ENCODE data around the gene OR2G6. TPM values are rescaled to one million over a fixed set of nuclear protein-coding genes. Genes with fewer than 3 reads are reported as not detected.
"Not testable (repeated sequence)": the region's sequence is repeated elsewhere in the genome, so short reads cannot be mapped to it uniquely, and the experiment has no call there.

Gene OR2G6
- polyA plus RNA-seq, 1 of the 3 experiments (the other 2 are of a cell fraction) = not detected

- H3K36me3 ChIP-seq (replicated peaks in 1 of 2; ENCODE audit: control insufficient read depth in 1 of 2, insufficient read depth in 2 of 2, low read length in 1 of 2) = no peaks in the 10 kb centered on the region
- H3K4me2 ChIP-seq = no peak overlapping the region
- H3K9me2 ChIP-seq = no peaks in the 10 kb centered on the region
- H3K79me2 ChIP-seq (ENCODE audit: insufficient read depth) = no peaks in the 10 kb centered on the region
- H3K9me3 ChIP-seq = no peaks in the 10 kb centered on the region
- H3K4me1 ChIP-seq (ENCODE audit: control insufficient read depth in 1 of 2, insufficient read depth in 2 of 2, low read depth in 1 of 2, low read length in 1 of 2) = no peaks in the 10 kb centered on the region
- no peak overlapping the region for H2AFZ ChIP-seq (ENCODE audit: low read depth)
- CTCF ChIA-PET = no interaction called here
- H3K9ac ChIP-seq = no peak overlapping the region
- no peak overlapping the region for H3K4me3 ChIP-seq (ENCODE audit: low read depth in 2 of 2, low read length in 1 of 2)
- no peaks in the 10 kb centered on the region for H3F3A ChIP-seq (replicated peaks; ENCODE audit: insufficient read depth)
- no peak overlapping the region for H3K27ac ChIP-seq (ENCODE audit: low read depth in 2 of 2, low read length in 1 of 2)
- H4K20me1 ChIP-seq (ENCODE audit: insufficient read depth) = no peaks in the 10 kb centered on the region
- TF ChIP-seq CHD2 (IDR thresholded peaks at IDR 0.05; ENCODE audit: low read length, partially characterized antibody) (no peak), GATA2 (CRISPR knock-in tag; IDR thresholded peaks at IDR 0.05) (no peak), SIN3A (IDR thresholded peaks at IDR 0.05; ENCODE audit: borderline replicate concordance, low read depth, low read length) (no peak)
- H3K27me3 ChIP-seq (ENCODE audit: insufficient read depth) = no peaks in the 10 kb centered on the region
- 3% methylated on average over 6 of the region's 12 CpGs for WGBS (ENCODE audit: low lambda C conversion rate)
- POLR2A ChIA-PET = no interaction called here
- no peak for DNase-seq
Observed at GRCh38 chr1:248521856-248522255, 14.0 kb downstream of the OR2G6 start.

GRCh38 chr1:248537449-248537848 lies 29.6 kb downstream of the OR2G6 start:
- H3K4me2 ChIP-seq; H3K9me3 ChIP-seq; CTCF ChIA-PET; H3K9ac ChIP-seq; H3K36me3 ChIP-seq (replicated peaks in 1 of 2; ENCODE audit: control insufficient read depth in 1 of 2, insufficient read depth in 2 of 2, low read length in 1 of 2); H3K27ac ChIP-seq (ENCODE audit: low read depth in 2 of 2, low read length in 1 of 2); H4K20me1 ChIP-seq (ENCODE audit: insufficient read depth); H3K4me3 ChIP-seq (ENCODE audit: low read depth in 2 of 2, low read length in 1 of 2); DNase-seq; H3K4me1 ChIP-seq (ENCODE audit: control insufficient read depth in 1 of 2, insufficient read depth in 2 of 2, low read depth in 1 of 2, low read length in 1 of 2); POLR2A ChIA-PET; H3F3A ChIP-seq (replicated peaks; ENCODE audit: insufficient read depth); H3K9me2 ChIP-seq; H2AFZ ChIP-seq (ENCODE audit: low read depth); H3K79me2 ChIP-seq (ENCODE audit: insufficient read depth); H3K27me3 ChIP-seq (ENCODE audit: insufficient read depth): not testable (repeated sequence)

GRCh38 chr1:248547383-248547782 lies 39.5 kb downstream of the OR2G6 start:
- H4K20me1 ChIP-seq (ENCODE audit: insufficient read depth); H3K79me2 ChIP-seq (ENCODE audit: insufficient read depth); H3K9ac ChIP-seq; DNase-seq; H3K27me3 ChIP-seq (ENCODE audit: insufficient read depth); POLR2A ChIA-PET; H3K4me2 ChIP-seq; H3K9me3 ChIP-seq; H3K4me3 ChIP-seq (ENCODE audit: low read depth in 2 of 2, low read length in 1 of 2); H2AFZ ChIP-seq (ENCODE audit: low read depth); H3K27ac ChIP-seq (ENCODE audit: low read depth in 2 of 2, low read length in 1 of 2); CTCF ChIA-PET; H3K9me2 ChIP-seq; H3K36me3 ChIP-seq (replicated peaks in 1 of 2; ENCODE audit: control insufficient read depth in 1 of 2, insufficient read depth in 2 of 2, low read length in 1 of 2); H3F3A ChIP-seq (replicated peaks; ENCODE audit: insufficient read depth); H3K4me1 ChIP-seq (ENCODE audit: control insufficient read depth in 1 of 2, insufficient read depth in 2 of 2, low read depth in 1 of 2, low read length in 1 of 2): not testable (repeated sequence)
- no CpG with 5 or more reads among the region's 2 CpGs for WGBS (ENCODE audit: low lambda C conversion rate)

GRCh38 chr1:248551027-248551426 lies 43.2 kb downstream of the OR2G6 start:
- H3K27me3 ChIP-seq (ENCODE audit: insufficient read depth); DNase-seq; H3K4me1 ChIP-seq (ENCODE audit: control insufficient read depth in 1 of 2, insufficient read depth in 2 of 2, low read depth in 1 of 2, low read length in 1 of 2); H3K36me3 ChIP-seq (replicated peaks in 1 of 2; ENCODE audit: control insufficient read depth in 1 of 2, insufficient read depth in 2 of 2, low read length in 1 of 2); H3K27ac ChIP-seq (ENCODE audit: low read depth in 2 of 2, low read length in 1 of 2); H2AFZ ChIP-seq (ENCODE audit: low read depth); H3K9me3 ChIP-seq; CTCF ChIA-PET; H3K9me2 ChIP-seq; H3K4me3 ChIP-seq (ENCODE audit: low read depth in 2 of 2, low read length in 1 of 2); H3K79me2 ChIP-seq (ENCODE audit: insufficient read depth); H3K9ac ChIP-seq; H3K4me2 ChIP-seq; POLR2A ChIA-PET; H4K20me1 ChIP-seq (ENCODE audit: insufficient read depth); H3F3A ChIP-seq (replicated peaks; ENCODE audit: insufficient read depth): not testable (repeated sequence)
- WGBS (ENCODE audit: low lambda C conversion rate) = no CpG with 5 or more reads among the region's 6 CpGs

- WGBS (ENCODE audit: low lambda C conversion rate) = 5% methylated on average over 1 of the region's 3 CpGs
Observed at GRCh38 chr1:248562672-248563071, 54.8 kb downstream of the OR2G6 start, which contains the start of gene OR2T29. OR2T29 (minus strand) TSS chr1:248562772; CDS start chr1:248559491, 3,281 bp downstream.

GRCh38 chr1:248565530-248566373 lies 57.9 kb downstream of the OR2G6 start:
- WGBS (ENCODE audit: low lambda C conversion rate) = under 1% methylated on average over 11 of the region's 11 CpGs
- H3K27me3 ChIP-seq (ENCODE audit: insufficient read depth); H2AFZ ChIP-seq (ENCODE audit: low read depth); H4K20me1 ChIP-seq (ENCODE audit: insufficient read depth); H3K9me2 ChIP-seq; CTCF ChIA-PET; DNase-seq; H3K36me3 ChIP-seq (replicated peaks in 1 of 2; ENCODE audit: control insufficient read depth in 1 of 2, insufficient read depth in 2 of 2, low read length in 1 of 2); H3K9me3 ChIP-seq; POLR2A ChIA-PET; H3K27ac ChIP-seq (ENCODE audit: low read depth in 2 of 2, low read length in 1 of 2); H3K4me1 ChIP-seq (ENCODE audit: control insufficient read depth in 1 of 2, insufficient read depth in 2 of 2, low read depth in 1 of 2, low read length in 1 of 2); H3K79me2 ChIP-seq (ENCODE audit: insufficient read depth); H3F3A ChIP-seq (replicated peaks; ENCODE audit: insufficient read depth); H3K4me3 ChIP-seq (ENCODE audit: low read depth in 2 of 2, low read length in 1 of 2); H3K9ac ChIP-seq: not testable (repeated sequence)
- peak overlapping the region; percentile 50; the same call in 1 of the 2 replicates for H3K4me2 ChIP-seq

More at GRCh38 chr1:248562672-248563071, 54.8 kb downstream of the OR2G6 start, which contains the start of gene OR2T29:
- H3K27me3 ChIP-seq (ENCODE audit: insufficient read depth); H3K36me3 ChIP-seq (replicated peaks in 1 of 2; ENCODE audit: control insufficient read depth in 1 of 2, insufficient read depth in 2 of 2, low read length in 1 of 2); H3K4me3 ChIP-seq (ENCODE audit: low read depth in 2 of 2, low read length in 1 of 2); POLR2A ChIA-PET; H3K4me1 ChIP-seq (ENCODE audit: control insufficient read depth in 1 of 2, insufficient read depth in 2 of 2, low read depth in 1 of 2, low read length in 1 of 2); H3K79me2 ChIP-seq (ENCODE audit: insufficient read depth); H4K20me1 ChIP-seq (ENCODE audit: insufficient read depth); H3K9me3 ChIP-seq; H3K9ac ChIP-seq; H3K4me2 ChIP-seq; H3F3A ChIP-seq (replicated peaks; ENCODE audit: insufficient read depth); CTCF ChIA-PET; DNase-seq; H2AFZ ChIP-seq (ENCODE audit: low read depth); H3K27ac ChIP-seq (ENCODE audit: low read depth in 2 of 2, low read length in 1 of 2); H3K9me2 ChIP-seq: not testable (repeated sequence)
